T-helper 1 cell (primary cell): ENCODE results near the gene ZGRF1.
"Not testable (repeated sequence)": the region's sequence is repeated elsewhere in the genome, so short reads cannot be mapped to it uniquely, and the experiment has no call there.

Experiments used
- DNase-seq, 5 donors: peaks; one replicate each; pipeline ENCODE4 v3.0.0-alpha.2; 2012 to 2020
- total RNA-seq, 4 donors: gene quantifications; one replicate each; lab custom pipeline; 2026; lab: John Stamatoyannopoulos, UW

The ZGRF1 gene, protein sequence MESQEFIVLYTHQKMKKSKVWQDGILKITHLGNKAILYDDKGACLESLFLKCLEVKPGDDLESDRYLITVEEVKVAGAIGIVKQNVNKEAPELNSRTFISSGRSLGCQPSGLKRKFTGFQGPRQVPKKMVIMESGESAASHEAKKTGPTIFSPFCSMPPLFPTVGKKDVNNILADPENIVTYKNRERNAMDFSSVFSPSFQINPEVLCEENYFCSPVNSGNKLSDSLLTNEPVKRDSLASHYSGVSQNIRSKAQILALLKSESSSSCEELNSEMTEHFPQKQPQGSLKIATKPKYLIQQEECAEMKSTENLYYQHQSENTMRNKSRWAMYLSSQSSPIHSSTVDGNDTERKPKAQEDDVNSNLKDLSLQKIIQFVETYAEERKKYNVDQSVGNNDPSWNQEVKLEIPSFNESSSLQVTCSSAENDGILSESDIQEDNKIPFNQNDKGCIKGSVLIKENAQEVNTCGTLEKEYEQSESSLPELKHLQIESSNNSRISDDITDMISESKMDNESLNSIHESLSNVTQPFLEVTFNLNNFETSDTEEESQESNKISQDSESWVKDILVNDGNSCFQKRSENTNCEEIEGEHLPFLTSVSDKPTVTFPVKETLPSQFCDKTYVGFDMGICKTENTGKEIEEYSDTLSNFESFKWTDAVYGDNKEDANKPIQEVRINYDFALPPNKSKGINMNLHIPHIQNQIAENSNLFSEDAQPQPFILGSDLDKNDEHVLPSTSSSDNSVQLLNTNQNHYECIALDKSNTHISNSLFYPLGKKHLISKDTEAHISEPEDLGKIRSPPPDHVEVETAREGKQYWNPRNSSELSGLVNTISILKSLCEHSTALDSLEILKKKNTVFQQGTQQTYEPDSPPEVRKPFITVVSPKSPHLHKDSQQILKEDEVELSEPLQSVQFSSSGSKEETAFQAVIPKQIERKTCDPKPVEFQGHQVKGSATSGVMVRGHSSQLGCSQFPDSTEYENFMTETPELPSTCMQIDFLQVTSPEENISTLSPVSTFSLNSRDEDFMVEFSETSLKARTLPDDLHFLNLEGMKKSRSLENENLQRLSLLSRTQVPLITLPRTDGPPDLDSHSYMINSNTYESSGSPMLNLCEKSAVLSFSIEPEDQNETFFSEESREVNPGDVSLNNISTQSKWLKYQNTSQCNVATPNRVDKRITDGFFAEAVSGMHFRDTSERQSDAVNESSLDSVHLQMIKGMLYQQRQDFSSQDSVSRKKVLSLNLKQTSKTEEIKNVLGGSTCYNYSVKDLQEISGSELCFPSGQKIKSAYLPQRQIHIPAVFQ (N-terminal part only)
- 14.3 to 26.7 (median 22.0) reads per million in 4 donors for total RNA-seq

DNA sequence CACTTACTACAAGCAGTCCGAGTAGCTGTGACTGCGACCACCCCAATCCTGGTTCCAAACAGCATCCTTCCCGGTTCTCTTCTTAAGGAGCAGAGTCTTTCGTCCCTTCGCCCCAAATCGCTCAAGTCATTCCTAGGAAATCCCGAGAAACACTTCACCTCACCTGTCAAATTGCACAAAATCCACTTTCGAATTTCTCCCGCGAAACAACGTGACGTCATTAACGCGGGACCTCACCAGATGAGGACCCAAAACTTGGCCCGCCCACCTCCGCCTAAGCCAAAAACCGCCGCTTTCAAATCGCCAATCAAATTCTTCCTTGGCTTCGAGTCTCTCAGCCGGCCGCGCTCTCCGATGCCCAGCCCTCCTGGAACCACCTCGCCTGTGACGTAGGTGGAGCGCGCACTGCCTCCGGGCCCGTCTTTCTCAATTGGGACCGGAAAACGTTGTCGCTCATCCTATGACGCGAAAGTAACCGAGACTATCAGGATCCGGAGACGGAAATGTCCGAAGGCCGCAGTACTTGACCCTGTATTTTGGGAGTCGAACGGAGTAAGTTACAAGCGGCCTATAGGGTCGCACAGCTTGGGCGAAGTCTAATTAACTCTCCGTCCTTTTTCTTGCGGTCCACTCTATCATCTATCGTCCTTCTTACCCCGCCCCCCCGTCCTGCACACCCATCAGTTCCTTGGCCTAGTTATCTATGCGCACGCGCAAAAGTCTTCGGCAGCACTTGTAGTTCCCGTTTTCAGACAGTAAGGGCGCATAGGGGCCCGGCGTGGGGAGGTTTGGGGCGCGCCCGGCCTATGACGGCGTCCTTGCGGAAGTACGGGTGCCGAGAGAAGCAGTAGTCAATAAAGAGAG is at the start of gene ZGRF1, which contains the start of gene LARP7:
TSS of gene ZGRF1 (minus strand) at position 222 of the 864 bp plus-strand sequence. CDS start 3,733 bp downstream, outside the sequence.
TSS of gene LARP7 (plus strand) at position 456 of the 864 bp plus-strand sequence. CDS start 7,527 bp downstream, outside the sequence.
- DNase-seq: peak; percentile 96 to 99 (median 98)

DNA sequence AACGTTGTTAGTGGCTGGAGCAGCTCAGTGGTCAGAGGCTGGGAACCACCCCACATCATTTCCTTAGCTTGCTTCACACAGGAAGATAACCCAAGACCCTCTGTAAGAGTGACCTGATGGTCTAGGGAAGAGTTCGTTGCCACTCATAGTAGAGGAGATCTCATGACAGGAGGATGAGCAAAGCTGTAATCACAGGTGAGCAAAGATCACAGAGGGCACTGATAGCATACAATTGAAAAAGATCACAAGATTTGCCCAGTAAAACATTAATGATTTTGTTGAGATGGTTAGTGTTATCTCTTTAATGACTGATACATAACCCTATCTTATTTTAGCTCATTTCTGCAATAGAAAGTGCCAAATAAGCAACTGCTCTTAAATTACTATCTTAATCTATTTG is 44.3 kb upstream of the ZGRF1 start:
- DNase-seq: no peak

DNA sequence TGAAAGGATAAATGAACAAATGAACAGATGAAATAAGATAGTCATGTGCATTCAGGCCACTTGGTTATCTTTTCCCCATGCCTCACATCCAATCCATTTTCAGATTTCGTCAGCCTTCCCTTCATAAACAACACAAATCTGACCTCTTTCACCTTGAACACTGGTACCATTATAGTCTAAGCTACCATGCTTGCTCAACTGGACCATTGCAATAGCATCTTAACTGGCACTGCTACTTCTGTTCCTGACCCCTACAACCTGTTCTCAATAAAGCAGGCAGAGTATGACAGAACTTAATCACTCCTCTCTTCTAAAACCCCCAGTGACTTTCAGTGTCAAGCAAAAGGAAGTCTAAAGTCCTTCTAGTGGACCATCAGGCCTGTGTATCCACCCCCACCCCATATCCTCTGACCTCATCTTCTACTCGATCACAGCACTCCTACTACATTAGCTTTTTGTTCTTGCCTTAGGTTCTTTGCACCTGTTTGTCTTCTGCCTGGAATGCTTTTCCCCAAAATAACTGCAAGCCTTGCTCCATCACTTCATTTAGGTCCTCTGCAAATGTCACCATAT is 40.9 kb upstream of the ZGRF1 start:
- DNase-seq: no peak

DNA sequence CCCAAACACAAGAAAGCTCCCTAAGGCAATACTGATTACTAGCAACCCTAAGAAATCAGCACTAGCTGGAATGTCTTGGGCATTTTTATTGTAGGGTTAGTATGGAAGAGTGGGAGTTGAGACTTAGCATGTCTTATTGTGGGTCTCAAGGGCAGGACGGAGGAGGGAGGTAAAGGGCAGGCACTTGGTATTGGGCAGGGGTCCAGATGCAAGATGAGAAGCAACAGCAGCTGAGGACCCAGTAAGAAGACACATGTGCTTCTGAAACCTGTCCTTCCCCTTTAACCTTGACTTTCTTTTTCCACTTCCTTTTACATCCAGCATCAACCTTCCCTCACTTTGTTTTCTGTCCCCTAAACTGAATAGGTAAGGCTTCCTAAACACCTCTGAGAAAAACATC is 37.7 kb upstream of the ZGRF1 start:
- DNase-seq: no peak

DNA sequence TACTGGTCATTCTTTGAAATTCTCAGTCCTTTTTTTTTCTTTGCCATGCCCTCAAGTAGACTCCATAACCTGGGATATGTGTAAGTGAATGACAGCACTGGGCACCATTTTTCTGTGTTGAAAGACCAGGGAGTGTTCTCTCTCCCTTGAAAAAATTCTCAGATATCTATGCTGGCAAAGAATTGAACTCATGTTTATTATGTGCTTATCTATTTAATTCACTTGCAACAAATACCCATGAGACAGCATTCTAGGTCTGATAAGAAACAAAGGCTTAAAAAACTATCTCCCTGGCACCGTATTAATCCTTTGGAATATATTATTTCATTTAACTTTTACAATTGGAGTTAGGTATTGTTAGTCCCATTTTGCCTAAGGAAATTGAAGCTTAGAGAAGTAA is 37.0 kb upstream of the ZGRF1 start:
- DNase-seq: no peak

DNA sequence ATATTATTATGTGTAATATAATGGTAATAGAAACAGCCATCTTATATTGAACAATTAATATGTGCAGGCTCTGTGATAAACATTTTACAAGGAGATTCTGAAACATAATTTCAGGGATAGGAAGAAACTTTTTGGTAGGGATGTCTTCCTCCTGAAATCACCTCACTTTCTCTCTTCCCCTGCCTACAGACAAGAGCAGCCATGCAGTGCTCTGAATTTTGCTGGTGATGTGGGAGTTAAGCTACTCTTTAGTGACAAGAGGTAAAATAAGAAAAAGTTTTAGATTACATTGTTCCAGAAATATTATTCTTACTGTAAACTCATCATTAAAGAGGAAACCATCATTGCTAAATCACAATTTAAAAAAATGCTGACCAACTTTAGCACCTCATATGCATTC is 36.4 kb upstream of the ZGRF1 start:
- DNase-seq: no peak

DNA sequence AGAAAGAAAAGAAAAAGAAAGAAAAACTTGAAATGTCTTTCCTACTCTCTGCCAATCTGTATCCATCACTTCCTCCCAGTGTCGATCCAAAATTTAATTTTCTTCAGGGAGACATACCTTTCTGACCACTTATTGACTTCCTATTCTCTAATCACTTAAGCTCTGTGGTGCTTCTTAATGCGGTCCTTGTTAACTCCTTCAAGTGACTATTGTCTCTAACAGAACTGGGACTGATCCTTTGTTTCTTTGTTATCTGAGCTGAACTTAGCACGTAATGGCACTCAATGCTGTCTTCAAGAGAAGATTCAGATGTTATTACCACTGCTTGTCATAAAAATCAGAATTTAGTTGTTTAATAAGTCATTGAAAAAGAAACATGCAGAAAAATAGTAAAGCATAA is 31.4 kb upstream of the ZGRF1 start:
- no peak for DNase-seq

DNA sequence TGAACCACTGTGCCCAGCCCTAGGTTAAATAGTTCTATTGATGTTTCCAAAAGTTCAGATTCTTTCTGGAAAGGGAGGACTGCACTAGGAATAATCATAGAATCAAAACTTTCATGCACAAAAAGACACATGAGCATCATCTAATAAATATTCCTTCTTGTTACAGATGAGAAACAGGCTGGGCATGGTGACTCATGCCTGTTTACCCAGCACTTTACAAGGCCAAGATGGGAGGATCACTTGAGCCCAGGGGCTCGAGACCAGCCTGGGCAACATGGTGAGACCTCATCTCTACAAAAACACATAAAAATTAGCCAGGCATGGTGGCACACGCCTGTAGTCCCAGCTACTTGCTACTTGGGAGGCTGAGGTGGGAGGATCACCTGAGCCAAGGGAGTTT is 27.9 kb upstream of the ZGRF1 start:
- no peak for DNase-seq

DNA sequence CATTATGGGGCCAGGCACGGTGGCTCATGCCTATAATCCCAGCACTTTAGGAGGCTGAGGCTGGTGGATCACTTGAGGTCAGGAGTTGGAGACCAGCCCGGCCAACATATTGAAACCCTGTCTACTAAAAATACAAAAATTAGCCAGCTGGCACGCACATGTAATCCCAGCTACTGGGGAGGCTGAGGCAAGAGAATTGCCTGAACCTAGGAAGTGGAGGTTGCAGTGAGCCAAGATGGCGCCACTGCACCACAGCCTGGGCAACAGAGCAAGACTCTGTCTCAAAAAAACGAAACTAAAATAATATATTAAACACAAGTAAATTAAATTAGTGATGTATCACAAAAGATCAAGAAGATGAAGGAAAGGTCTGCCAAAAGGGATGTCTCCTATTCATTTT is 19.4 kb upstream of the ZGRF1 start:
- not testable (repeated sequence) for DNase-seq

DNA sequence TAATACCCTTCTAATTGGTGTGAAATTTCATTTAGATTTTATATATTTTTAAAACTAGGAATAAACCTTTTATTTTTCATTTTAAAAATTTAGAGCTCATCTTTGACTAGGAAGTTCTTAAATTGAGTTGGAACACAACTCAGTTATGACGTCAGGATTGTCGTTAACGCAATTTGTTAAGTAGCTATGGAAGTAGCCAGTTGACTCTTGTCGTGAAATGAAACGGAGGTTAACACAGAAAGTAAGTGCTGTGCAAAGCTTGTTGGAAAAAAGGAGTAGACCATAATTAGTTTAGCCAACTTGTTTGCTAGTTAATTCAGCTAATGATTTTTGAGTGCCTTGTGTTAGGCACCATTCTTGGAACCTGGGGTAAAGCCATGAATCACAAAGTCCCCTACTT is 18.6 kb upstream of the ZGRF1 start:
- DNase-seq: no peak

DNA sequence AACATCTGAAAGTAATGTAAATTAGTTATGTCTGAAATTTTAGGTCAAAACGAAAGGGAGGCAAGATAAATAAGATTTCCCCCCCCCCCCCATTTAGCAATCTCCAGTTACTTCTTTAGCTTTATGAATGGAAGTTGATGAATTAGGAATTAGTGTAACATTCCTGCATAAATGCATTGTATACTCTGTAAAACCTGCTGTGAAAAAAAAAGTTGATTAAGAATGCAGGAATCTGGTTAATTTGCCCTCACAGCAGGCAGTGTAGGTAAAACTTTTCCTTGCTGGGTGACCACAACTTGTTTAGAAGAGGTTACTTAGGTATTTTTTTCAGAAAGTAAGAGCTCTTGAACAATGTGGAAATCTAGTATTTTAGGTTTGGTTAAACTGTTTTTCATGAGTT is 15.5 kb upstream of the ZGRF1 start:
- DNase-seq: no peak

DNA sequence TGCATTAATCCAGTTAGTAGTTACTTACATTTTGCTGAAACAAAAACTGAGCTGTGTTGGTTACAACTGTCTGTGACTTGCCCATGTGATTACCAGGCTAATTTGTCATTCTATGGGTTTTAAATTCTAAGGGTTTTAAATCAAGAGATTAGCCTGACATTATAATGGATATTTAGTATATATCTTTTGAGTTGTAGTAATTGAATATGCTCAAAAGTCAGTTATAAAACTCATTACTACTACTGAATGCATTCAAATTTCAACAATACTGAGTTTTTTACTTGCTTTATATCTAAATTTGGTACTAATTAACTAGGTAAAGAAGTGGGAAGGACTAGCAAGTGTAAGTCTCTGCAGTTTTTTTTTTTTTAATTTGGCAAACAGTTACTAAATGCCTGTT is 14.9 kb upstream of the ZGRF1 start:
- no peak for DNase-seq

DNA sequence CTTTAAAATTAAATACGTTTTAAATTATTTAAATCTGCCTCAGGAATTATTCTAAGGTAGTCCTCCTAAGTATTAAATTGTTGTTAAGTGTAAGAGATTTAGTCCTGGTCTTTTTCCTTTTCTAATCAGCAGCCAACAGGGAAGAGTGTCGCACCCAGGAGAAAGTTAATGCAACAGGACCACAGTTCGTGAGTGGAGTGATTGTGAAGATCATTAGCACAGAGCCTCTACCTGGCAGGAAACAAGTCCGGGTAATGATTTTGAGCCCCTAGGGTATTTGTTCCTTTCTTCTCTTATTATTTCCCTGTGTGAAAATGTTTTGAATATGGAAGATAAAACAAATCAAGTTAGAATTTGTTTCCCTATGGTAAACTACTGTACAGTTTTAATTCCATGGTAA is 13.6 kb upstream of the ZGRF1 start:
- no peak for DNase-seq

DNA sequence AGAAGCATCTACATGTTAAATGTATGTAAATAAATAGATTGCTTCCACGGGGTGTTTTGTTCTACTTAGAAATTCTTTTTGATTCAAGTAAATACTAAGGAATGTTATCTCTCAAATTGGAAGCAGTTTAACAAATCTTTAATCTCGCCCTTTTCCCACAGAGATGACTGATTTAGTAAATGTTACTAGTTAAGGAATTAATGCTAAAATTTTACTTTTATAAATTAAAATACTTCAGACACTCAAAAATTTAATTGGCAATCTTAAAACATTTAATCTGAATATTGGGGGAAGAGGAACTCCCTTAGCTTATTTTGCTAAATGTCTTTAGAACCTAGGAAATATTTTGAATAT is 12.3 kb upstream of the ZGRF1 start:
- DNase-seq: no peak

DNA sequence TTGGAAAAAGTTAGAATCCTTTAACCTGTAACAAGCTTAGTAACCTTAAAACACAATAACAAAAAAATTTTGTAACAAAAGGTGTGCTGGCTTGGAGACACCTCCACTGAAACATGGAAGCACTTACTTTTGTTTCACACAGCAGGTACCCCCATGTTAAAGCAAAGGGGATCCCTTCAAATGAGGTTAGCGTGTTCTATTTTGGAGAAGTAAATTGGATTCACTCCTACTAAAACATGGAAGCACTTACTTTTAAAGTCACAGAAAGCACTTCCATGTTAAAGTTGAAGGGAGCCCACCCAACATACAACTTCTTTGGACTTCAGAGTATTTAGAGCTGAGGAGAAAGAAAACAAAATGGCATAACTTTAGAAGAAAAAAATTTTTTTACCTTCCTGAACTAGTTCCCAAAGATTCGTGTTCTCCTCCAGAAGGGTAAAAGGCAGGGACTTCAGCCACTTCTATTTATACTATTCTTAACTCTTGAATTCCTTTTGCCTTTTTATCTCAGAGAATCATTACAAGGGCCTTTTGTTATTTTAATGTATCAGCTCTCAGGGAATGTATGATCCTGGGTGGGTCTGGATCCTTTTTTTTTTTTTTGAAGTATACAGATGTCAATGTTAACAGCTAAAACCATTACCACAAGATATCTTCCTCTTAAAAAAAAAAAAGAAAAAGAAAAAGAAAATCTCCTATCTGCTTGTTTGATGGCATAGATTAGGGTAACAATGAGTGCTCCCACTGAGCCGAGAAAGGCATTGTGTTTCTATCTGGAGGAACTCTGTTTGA is 11.8 kb upstream of the ZGRF1 start:
- DNase-seq: no peak

DNA sequence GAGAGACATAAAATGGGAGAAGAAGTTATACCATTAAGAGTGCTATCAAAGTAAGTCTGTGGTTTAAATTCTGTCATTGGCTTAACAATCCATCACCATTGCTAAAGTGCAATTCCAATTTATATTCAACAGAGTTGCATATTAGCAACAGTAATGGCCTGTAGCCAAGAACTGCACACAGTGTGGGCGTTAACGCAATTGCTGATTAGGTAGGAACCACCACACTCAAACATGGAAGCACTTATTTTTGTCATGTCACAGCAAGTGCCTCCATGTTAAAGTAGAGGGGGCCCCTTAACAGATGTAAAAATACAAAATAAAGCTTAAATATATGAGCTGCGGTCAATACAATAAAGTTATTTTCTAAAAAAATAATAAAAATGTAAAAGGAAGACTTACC is 11.1 kb upstream of the ZGRF1 start:
- DNase-seq: no peak

DNA sequence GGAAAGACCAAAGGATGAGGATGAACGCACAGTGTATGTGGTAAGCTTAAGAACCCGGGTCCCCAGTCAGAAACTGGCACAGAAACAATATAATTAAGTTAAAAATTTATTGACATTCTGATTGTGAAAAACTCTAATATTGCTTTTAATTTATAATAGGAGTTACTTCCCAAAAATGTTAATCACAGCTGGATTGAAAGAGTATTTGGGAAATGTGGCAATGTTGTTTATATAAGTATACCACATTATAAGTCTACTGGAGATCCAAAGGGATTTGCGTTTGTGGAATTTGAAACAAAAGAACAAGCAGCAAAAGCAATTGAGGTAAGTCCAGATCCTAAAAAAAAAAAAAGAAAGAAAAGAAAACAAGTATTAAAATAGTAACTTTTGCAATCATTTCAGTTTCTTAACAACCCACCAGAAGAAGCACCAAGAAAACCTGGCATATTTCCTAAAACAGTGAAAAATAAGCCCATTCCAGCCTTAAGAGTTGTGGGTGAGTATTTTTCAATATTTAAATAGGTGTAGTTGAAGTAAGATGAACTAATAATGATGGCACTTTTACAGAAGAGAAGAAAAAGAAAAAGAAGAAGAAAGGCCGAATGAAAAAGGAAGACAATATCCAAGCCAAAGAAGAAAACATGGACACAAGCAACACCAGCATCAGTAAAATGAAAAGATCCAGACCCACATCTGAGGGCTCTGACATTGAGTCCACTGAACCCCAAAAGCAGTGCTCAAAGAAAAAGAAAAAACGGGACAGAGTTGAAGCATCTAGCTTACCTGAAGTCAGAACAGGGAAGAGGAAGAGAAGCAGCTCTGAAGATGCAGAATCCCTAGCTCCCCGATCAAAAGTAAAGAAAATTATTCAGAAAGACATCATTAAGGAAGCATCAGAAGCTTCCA is 10.2 kb upstream of the ZGRF1 start:
- no peak for DNase-seq

DNA sequence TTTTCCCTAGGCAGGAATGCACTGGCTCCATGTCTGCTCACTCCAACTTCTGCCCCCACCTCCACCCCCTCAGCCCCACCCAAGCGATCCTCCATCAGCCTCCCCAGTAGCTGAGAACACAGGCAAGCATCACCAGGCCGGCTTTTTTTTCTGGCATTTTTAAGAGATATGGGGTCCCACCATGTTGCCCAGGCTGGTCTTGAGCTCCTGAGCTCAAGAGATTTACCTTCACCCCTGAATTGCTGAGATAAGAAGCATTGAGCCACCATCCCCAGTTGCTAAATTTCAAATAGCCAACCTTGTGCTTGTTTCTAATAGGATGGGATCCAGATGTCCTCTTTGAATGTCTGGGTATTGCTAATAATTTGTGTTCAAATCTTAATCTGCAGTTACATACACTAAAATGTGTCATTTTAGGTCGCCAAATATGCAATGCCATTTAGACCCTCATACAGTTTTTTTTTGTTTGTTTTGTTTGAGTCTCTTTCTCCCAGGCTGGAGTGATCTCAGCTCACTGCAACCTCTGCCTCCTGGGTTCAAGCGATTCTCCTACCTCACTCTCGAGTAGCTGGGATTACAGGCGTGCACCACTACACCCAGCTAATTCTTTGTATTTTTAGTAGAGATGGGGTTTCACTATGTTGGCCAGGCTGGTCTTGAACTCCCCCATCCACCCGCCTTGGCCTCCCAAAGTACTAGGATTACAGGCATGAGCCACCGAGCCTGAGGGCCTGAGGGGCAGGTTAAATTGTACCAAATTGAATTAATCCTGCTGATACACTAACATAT is 9.0 kb upstream of the ZGRF1 start:
- no peak for DNase-seq
